NCI-H1436 (cell line): Measurements from ENCODE around the gene SELENOF.
"Not testable (repeated sequence)": the region's sequence is repeated elsewhere in the genome, so short reads cannot be mapped to it uniquely, and the experiment has no call there.

Source experiments
- DNase-seq: peaks from one replicate; lab custom pipeline; 2025; lab: John Stamatoyannopoulos, UW

SELENOF gene

GRCh38 chr1:86915737-86916235 lies 1.9 kb upstream of the SELENOF start:
- no peak for DNase-seq

- no peak for DNase-seq
Observed at GRCh38 chr1:86914998-86915736, 1.2 kb upstream of the SELENOF start.

- DNase-seq = no peak
Observed at GRCh38 chr1:86914601-86914997, 673 bp upstream of the SELENOF start, which contains the start of gene HS2ST1. TSS of gene HS2ST1 (plus strand) at chr1:86914635.

GRCh38 chr1:86913399-86913895 lies 479 bp downstream of the SELENOF start:
- peak; percentile 20 for DNase-seq

- no peak for DNase-seq
Observed at GRCh38 chr1:86912281-86912900, 1.5 kb downstream of the SELENOF start.

- DNase-seq = no peak
Observed at GRCh38 chr1:86906419-86906818, 7.5 kb downstream of the SELENOF start.

- DNase-seq = no peak
Observed at GRCh38 chr1:86905875-86906274, 8.1 kb downstream of the SELENOF start.

GRCh38 chr1:86899401-86899800 lies 14.5 kb downstream of the SELENOF start:
- not testable (repeated sequence) for DNase-seq

- DNase-seq = no peak
Observed at GRCh38 chr1:86888327-86888726, 25.6 kb downstream of the SELENOF start.

GRCh38 chr1:86887479-86888162 lies 26.3 kb downstream of the SELENOF start:
- no peak for DNase-seq

- DNase-seq = no peak
Observed at GRCh38 chr1:86875722-86876121, 38.2 kb downstream of the SELENOF start.

- DNase-seq = no peak
Observed at GRCh38 chr1:86872086-86872485, 41.8 kb downstream of the SELENOF start.

GRCh38 chr1:86871001-86871400 lies 42.9 kb downstream of the SELENOF start:
- DNase-seq = no peak

GRCh38 chr1:86868477-86868876 lies 45.4 kb downstream of the SELENOF start:
- DNase-seq = no peak

- not testable (repeated sequence) for DNase-seq
Observed at GRCh38 chr1:86867278-86867677, 46.6 kb downstream of the SELENOF start.

GRCh38 chr1:86866665-86867064 lies 47.3 kb downstream of the SELENOF start:
- no peak for DNase-seq

- DNase-seq = no peak
Observed at GRCh38 chr1:86865973-86866637, 47.8 kb downstream of the SELENOF start.

GRCh38 chr1:86862920-86863319 lies 51.0 kb downstream of the SELENOF start:
- no peak for DNase-seq

- no peak for DNase-seq
Observed at GRCh38 chr1:86861424-86861823, 52.5 kb downstream of the SELENOF start.

GRCh38 chr1:86860424-86860823 lies 53.5 kb downstream of the SELENOF start:
- DNase-seq = no peak

- no peak for DNase-seq
Observed at GRCh38 chr1:86860020-86860419, 53.9 kb downstream of the SELENOF start.
